Retina (tissue), 1 donor: ENCODE data around the gene CEP89.
"Not testable (repeated sequence)": the region's sequence is repeated elsewhere in the genome, so short reads cannot be mapped to it uniquely, and the experiment has no call there.

ENCODE experiments used
- DNase-seq: peaks from one replicate; pipeline ENCODE4 v3.0.0-alpha.2; 2016

CEP89 gene

DNA sequence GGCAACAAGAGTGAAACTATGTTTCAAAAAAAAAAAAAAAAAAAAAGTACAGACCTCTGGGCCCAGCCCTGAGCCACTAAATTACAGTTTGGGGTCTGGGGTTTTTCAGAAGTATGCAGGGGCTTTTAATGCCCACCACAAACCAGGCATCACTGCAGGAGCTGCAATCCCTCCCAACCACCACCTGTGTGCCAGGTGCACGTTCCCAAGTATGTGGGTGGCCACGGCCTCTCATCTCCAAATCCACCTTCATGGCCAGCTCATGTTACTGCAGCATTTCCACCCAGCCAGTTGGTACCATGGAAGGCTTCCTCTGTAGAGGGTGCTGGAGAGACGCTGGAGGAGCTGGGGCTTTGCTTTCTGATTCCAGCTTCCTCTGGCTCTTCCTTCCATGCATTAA, 26.5 kb downstream of the CEP89 start:
- no peak for DNase-seq

DNA sequence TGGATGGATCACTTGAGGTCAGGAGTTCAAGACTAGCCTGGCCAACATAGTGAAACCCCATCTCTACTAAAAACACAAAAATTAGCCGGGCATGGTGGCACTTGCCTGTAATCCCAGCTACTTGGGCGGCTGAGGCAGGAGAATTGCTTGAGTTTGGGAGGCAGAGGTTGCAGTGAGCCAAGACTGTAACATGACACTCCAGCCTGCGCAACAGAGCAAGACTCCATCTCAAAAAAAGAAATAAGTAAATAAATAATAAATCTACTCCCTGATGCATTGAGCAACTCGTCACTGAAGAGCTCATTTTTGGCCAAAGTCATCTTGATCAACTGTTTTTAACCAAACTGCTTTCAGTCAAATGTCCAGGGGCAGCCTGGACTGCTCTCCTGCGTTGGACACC, 30.5 kb downstream of the CEP89 start:
- DNase-seq = not testable (repeated sequence)

DNA sequence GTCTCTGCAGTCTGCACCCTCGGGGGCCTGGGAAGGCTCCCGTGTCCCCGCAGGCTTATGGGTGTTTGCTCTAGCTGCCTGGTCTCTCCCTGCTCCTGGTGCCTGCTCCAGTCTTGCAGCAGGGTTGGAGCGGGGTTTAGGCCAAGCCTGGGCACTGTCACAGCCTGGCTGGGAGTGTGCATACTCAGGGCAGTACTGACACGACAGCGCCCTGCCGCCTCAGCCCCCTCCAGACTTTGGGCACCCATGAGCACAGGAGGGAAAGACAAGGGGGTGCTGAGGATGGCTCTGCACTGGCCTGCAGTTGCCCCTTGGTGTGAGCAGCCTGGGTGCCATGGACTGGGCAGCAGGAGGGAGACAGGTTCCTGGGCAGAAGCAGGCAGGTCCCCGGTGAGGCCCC, 35.7 kb downstream of the CEP89 start:
- DNase-seq = no peak

DNA sequence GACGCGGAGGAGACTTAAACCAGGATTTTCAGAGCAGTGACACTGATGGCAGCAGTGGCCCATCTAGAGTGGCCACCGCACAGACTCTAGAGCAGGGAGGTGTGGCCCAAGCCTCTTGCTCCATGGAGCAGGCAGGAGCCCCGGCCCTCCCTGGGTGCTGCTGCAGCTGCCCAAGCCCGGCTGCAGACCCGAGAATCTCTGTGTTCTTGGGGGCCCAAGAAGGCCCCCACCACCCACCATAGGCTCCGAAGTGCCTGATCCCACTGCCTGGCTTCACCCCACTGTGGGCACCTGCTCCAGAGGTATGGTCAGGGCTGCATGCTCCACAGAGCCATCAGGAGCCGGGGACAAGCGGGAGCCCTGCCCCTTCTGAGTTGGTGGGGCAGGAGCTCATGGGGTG, 36.1 kb downstream of the CEP89 start:
- no peak for DNase-seq

DNA sequence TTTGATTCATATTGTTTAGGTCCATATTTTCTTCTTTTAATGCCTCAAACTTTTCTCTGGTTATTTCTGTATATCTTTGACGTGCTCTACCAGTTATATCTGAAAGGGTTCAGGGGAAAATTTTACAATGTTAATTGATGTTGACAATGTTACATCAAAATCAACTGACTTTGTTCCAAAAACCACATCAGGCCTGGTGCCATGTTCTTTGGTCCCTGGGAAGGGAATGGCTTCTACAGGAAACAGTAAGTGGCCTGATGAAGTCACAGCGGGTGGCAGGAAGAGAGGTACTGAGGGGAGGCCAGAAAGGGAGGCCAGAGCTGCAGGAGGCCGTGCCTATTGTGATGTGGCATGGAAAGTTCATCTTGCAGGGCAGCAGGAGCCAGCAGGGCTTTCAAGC, 38.2 kb downstream of the CEP89 start:
- DNase-seq = no peak

DNA sequence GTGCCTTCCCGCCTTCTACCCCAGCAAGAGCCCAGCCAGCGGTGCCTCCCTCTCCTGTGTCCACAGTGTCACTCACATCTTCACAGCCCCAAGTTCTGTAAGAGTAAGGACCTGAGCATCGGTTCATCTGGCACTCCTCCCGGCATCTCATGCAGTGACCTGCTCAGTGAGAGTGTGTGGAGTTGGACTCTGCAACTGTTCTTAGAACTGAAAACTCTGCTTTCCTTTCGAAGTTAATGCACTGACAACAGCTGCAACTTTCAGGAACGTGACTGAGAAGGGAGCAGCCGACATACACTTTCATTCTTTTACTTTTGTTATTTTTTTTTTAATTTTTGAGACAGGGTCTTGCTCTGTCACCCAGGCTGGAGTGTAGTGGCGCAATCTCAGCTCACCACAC, 41.2 kb downstream of the CEP89 start:
- no peak for DNase-seq

DNA sequence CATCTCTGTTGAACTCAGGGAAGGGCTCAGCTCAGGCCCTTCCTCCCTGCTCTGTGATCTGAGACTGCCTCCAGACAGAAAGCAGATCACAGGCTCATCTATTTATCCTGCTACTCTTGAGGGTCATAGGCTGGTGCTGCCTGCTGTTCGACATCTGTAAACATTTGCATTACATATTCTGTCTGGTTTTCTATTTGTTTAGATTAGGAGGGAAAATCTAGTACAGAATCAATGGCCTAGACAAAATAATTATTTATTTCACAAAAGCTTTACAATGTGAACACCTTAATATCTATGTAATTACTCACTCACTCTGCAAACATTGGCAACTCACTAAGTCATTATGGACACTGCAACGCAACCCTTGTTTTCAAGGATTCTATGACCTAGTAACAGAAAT, 43.0 kb downstream of the CEP89 start:
- DNase-seq = no peak

DNA sequence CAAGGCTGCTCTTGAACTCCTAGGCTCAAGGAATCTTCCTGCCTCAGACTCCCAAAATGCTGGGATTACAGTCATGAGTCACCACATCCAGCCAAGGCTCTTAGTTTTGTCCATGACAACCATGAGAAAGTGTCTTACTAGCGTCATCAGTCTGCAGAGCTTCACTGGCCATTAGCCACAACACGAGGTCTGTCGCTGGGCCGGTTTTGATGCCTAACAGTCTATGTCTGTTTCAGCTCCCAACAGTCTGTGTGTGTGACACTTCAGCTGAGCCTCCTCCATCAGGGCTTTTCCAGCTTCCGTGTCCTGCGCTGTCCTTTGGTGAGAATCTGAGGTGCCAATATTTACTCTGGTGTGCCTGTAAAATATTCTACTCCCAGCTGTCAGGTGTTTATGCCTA, 47.6 kb downstream of the CEP89 start:
- DNase-seq = no peak

DNA sequence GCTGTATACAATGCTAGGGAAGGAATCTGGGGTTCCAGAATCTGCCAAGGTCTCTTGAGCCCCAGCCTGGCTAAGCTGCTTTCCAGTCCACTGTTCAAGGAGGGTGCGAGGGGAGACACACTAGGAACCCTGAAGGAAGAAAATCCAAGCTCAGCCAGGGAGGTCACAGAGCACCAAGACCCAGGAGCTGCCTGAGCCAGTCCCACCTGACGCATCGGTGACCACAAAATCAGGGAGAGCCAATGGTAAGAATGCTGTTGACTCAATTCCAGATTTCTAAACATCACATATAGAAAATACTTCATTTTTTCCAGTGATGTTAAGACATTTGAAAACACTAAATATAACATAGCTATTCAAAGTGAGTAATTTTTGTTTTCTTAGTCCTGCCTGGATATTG, 50.1 kb downstream of the CEP89 start:
- no peak for DNase-seq

DNA sequence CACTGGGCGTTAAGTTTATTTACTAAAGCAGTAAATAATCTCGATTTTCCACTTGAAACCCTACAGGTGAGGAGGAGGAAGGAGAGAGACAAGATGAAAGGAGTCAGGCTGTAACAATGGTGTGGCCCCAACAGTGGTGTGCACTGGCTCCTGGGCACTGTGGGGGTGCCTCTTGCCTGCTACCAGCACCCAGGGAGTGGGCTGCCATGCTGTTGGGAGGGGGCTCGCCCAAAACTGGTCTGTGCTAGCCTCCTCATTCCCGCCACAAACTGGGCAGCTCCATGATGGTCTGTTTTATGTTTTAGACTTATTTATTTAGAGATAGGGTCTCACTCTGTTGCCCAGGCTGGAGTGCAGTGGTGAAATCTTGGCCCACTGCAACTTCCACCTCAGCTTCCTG, 52.4 kb downstream of the CEP89 start:
- no peak for DNase-seq

DNA sequence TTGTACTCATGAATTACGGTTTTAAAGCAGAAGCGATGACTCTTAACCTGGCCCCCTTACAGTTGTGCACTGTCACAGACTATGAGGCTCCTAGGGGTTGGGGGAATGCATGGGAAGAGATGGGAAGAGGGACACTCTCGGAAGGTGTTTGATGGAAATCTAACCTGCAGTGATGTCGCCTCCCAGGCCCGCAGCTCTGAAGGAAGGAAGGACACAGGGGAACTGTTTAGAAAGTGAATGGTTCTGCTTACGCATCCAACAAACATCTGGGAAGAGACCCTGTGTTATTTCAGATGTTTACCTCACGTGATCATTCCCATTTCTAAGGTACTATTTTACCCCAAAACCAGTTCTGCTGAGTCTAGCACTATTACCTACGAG, 54.2 kb downstream of the CEP89 start:
- DNase-seq = no peak

DNA sequence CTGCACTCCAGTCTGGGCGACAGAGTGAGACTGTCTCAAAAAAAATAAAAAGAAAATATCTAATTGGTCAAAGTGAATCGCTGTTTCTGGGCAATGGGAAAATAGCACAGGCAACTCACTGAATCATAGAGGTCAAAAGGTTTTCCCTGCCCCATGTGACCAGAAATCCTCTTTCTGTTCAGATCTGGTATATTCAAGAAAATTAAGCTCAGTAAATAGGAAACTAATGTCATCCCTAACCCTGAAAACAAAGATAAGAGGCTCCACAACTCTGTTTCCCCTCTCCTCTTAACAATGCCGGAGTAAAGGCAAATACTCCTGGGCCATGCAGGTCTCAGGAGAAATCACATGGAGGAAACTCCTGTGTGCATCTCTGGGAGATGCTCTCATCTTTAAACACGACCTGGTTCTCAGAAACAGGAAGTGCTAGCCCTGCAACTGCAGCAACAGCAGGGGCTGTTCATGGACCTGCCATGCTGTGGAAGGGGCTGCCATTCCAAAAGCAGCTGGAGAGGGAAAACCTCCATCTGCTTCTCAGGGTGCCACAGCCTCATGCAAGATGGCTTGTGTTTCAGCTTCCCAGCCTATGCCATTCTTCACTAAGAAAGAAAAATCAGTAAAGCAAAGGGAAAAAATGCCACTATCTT, 54.7 kb downstream of the CEP89 start:
- DNase-seq = no peak

DNA sequence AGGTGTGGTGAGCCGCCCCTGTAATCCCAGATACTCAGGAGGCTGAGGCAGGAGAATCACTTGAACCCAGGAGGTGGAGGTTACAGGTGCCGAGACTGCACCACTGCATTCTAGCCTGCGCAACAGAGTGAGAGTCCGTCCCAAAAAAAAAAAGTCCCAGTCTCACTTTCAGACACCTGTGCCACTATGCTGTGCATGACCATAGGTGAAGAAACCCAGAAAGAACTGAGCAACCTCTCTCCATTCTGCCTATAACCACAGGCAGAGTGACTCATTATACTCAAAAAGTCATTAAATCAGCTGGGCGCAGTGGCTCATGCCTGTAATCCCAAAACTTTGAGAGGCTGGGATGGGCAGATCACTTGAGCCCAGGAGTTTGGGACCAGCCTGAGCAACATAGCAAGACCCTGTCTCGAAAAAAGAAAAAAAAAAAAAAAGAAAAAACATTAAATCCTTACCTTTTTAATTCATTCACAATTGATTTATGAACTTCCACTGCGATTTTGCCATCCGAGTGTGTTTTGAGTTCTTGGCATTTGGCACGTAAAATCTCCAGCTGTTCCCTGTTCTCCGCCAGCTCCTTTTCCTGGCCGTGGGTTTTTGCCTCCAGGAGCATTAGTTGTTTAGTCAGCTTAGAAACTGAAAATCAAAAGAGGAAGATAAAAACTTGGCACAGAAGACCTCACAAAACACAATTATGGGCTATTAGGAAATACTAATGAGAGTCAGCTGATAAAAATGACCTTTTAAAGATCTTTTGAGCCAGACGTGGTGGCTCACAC, 56.7 kb downstream of the CEP89 start:
- no peak for DNase-seq

DNA sequence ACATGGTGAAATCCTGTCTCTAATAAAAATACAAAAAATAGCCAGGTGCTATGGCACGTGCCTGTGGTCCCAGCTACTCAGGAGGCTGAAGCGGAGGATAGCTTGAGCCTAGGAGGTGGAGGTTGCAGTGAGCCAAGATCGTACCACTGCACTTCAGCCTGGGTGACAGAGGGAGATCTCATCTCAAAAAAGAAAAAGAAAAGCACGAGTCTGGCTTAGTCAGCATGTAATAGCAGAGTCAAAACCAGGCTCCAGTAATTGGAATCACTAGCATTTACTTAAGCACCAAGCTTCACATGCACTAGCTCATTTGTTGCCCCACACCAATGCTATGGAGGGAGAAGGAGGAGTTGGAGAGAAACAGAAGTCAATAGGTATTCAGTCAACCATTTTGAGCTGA, 60.3 kb downstream of the CEP89 start:
- no peak for DNase-seq

DNA sequence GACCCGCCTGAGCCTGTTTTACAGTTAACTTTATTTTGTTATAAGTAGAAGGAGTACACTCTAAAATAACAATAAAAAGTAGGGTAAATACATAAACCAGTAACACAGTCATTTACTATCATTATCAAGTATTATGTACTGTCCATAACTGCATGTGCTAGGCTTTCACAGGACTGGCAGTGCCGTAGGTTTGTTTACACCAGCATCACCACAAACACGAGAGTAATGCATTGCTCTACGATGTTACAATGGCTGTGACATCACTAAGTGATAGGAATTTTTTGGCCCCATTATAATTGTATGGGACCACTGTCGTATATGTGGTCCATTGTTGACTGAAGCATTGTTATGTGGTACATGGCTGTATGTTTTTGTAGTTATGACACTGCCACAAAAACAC, 60.9 kb downstream of the CEP89 start:
- DNase-seq = no peak

DNA sequence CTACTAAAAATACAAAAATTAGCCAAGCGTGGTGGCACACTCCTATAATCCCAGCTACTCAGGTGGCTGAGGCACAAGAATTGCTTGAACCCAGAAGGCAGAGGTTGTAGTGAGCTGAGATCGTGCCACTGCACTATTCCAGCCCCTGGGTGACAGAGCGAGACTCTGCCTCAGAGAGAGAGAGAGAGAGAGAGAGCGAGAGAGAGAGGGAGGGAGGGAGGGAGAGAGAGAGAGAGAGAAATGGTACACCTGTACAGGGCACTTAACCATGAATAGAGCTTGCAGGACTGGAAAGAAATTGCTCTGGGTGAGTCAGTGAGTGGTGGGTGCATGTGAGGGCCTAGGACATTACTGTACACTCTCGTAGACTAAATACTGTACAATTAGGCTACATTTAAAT, 61.7 kb downstream of the CEP89 start:
- no peak for DNase-seq

DNA sequence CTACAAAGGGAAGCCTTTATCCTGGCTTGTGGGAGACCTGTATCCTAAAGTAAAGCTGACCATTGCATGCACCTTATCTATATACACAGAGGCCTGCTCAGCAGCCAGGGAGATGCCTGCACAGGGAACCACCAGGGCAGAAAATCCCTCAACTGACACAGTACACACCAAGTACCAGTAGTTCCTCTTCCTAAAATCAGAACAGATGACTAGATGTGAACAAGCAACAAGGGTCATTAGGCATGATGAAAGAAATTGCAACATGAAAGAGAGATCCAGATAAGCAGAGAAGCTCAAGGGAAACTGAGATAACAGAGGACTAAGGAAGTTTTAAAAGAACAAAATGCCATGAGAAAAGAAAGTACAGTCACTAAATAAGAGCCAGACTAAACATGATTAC, 62.5 kb downstream of the CEP89 start:
- no peak for DNase-seq

DNA sequence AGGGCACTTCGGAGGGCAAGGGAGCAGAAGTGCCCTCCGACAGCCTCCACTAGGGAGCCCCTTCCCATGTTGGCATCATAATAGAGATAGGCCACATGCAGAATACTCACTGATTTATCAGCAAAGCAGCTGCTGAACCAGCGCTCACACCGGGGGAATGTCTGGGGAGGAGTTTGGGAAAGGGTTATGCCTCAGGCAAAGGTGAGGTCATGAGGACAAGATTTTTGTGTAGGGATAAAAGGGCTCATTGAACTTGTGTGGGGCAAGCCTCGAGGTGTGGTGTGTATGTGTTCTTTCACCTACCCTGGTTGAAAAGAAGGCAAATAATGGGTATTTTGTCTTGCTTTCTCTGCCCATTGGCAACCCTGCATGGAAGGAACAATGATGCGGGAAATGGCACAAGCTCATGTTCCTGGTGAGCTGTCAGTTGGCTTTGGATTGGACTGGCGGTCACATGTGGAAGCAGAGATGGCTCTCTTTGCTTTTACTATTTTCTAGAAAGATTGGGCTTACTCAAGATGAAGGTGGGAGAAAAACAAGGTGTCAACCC, 63.0 kb downstream of the CEP89 start:
- no peak for DNase-seq

DNA sequence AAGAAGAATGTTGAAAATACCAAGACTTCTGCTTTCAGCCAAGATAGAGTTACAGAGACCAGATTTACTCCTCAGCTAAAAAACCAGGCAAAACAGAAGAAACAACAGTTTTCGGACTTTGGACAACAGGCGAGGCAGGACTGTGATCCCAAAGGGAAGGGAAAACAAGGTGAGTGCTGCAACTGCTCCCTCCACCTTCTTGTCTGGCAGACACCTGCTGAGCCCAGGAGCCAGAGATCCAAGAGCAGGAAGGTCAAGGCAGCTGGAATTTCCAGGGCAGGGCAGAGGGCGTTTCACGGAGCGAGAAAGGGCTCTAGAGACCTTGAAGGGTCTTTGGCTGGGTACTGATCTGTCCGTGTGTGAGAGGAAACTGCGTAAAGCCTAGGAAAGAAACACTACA, 69.3 kb downstream of the CEP89 start:
- DNase-seq = no peak

DNA sequence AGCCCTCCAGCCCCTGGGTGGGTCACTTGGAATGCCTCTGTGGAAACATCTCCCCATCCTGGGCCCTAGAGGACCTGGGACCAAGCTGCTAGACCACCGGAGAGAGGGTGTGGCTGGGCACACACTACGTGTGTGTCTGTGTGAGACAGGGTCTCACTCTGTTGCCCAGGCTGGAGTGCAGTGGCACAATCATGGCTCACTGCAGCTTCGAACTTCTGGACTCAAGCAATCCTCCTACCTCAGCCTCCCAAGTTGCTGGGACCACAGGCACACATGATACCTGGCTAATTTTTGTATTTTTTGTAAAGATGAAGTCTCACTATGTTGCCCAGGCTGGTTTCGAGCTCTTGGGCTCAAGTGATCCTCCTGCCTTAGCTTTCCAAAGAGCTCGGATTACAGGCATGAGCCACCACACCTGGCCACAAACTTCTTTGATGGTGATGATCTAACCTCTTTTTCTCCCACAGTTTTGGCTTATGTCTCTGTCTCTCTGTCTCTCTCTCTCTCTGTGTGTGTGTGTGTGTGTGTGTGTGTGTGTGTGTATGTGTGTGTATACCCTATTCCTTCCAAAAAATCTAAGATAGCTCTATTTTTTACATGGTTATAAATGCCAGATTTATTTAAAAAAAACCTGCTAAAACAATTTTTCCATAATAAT, 70.1 kb downstream of the CEP89 start:
- no peak for DNase-seq

DNA sequence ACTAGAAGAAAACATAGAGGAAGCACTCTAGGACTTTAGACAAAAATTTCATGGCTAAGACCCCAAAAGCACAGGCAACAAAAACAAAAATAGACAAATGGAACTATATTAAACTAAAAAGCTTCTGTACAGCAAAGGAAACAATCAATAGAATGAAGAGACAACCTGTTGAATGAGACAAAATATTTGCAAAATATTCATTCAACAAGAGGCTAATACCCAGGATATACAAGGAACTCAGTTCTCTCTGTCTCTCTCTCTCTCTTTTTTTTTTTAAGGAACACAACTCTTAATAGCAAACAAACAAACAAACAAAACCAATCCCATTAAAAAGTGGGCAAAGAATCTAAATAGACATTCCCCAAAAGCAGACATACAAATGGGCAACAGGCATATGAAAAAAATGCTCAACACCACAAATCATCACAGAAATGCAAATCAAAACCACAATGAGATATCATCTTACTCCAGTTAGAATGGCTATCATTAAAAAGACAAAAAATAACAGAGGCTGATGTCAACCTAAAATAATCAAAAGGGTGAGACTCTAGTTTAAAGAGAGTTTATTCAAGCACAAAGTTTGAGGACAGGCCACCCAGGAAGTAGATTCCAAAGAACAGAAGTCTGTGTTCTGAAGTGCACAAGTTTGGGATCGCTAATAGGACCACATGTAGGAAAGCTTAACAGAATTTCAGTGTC, 75.1 kb downstream of the CEP89 start:
- no peak for DNase-seq

DNA sequence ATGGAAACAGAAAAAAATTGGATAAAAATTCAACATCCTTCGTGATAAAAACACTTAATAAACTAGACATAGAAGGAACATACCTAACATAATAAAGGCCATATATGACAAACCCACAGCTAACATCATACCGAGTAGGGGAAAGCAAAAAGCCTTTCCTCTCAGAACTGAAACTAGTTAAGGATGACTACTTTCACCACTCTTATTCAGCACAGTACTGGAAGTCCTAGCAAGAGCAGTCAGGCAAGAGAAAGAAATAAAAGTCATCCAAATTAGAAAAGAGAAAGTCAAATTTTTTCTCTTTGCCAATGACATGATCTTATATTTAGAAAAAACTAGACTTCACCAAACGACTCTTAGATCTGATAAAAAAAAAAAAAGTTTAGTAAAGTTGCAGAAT, 76.4 kb downstream of the CEP89 start:
- no peak for DNase-seq

DNA sequence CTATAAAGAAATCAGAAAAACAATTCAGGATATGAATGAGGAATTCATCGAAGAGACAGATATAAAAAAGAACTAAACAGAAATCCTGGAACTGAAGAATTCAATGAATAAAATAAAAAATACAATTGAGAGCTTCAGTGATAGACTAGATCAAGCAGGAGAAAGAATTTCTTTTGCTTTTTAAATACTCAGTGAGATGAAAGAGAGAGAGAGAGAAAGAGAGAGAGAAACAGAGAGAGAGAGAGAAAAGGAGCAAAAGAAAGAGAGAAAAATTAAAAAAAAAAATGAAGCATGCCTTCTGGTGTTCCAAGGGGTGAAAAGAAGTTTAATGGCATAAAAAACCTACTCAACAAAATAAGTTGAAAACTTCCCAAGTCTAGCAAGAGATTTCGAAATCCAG, 80.1 kb downstream of the CEP89 start:
- DNase-seq = no peak

DNA sequence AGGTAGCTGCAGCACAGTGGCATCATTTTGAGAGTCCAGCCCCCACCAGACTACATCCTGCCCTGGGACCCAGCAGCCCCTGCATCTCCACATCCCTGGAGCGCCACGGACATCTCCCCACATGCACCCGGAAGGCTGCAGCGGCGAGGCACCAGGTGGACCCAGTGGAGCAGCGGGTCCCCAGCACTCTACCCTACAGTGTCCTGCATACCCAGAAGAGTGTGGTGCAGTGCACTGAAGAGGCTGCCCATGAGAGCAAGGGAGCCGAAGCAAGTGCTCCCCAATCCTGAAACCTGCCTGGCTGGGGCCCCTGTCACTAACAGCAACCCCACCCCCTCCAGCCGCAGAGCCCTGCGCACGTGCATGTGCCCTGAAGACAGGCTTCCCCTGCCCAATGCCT, 80.9 kb downstream of the CEP89 start:
- DNase-seq = no peak
